Neural cell (in vitro differentiated cells): ENCODE results near the gene CSNK2A3. TPM values are rescaled to one million over a fixed set of nuclear protein-coding genes. Genes with fewer than 3 reads are reported as not detected.

Experiments used
- H2AFZ ChIP-seq: fragments of 200-600, 300-800 bp; sonication (generic), shearing (Covaris generic); 2 replicates; pipeline ENCODE4 v1.6.0; 2014; ENCODE audit warnings: low read depth, mild to moderate bottlenecking, antibody characterized with exemption, low read length, moderate library complexity
- H3F3A ChIP-seq: fragments of 200-600 bp; shearing (Covaris generic); 2 replicates; pipeline ENCODE4 v1.6.1; 2016; ENCODE audit warnings: mild to moderate bottlenecking, moderate library complexity, mixed read lengths, antibody characterized with exemption, low read length; ENCODE audit not compliant: insufficient read depth, poor library complexity, severe bottlenecking
- H3K27ac ChIP-seq: fragments of 200-600, 300-800 bp; sonication (generic), shearing (Covaris generic); 2 replicates; pipeline ENCODE4 v1.5.1; 2014; ENCODE audit warnings: mild to moderate bottlenecking, low read length, moderate library complexity
- H3K27me3 ChIP-seq: fragments of 300-800, 200-600 bp; sonication (generic), shearing (Covaris generic); 2 replicates; pipeline ENCODE4 v1.6.0; 2014; ENCODE audit warnings: mild to moderate bottlenecking, low read depth, low read length, moderate library complexity; ENCODE audit not compliant: insufficient read depth
- H3K36me3 ChIP-seq: fragments of 300-800, 200-600 bp; sonication (generic), shearing (Covaris generic); 2 replicates; pipeline ENCODE4 v1.5.1; 2014; ENCODE audit warnings: mild to moderate bottlenecking, antibody characterized with exemption, low read length, moderate library complexity; ENCODE audit not compliant: insufficient read depth
- H3K4me2 ChIP-seq: fragments of 300-800, 200-600 bp; sonication (generic), shearing (Covaris generic); 2 replicates; pipeline ENCODE4 v1.6.0; 2014; ENCODE audit warnings: mild to moderate bottlenecking, low read length
- H3K4me3 ChIP-seq: fragments of 300-800, 200-600 bp; sonication (generic), shearing (Covaris generic); 2 replicates; pipeline ENCODE4 v1.5.1; 2014; ENCODE audit warnings: mild to moderate bottlenecking, low read length, moderate library complexity
- H3K79me2 ChIP-seq: fragments of 200-600 bp; shearing (Covaris generic); replicated peaks from 2 replicates; pipeline ENCODE4 v1.6.0; 2014; ENCODE audit warnings: mild to moderate bottlenecking, low read length, moderate library complexity; ENCODE audit not compliant: insufficient read depth
- H3K9ac ChIP-seq: fragments of 300-800, 200-600 bp; sonication (generic), shearing (Covaris generic); 2 replicates; pipeline ENCODE4 v1.6.1; 2016; ENCODE audit warnings: mild to moderate bottlenecking, low read length, mixed read lengths
- H3K9me2 ChIP-seq: fragments of 200-600 bp; shearing (Covaris generic); 2 replicates; pipeline ENCODE4 v1.6.1; 2016; ENCODE audit warnings: mild to moderate bottlenecking, low read length, mixed read lengths; ENCODE audit not compliant: insufficient read depth
- H3K9me3 ChIP-seq: fragments of 200-600, 300-800 bp; sonication (generic), shearing (Covaris generic); 2 replicates; pipeline ENCODE4 v1.6.1; 2016; ENCODE audit warnings: mild to moderate bottlenecking, mixed run types, low read length, moderate library complexity, mixed read lengths
- H4K20me1 ChIP-seq: fragments of 200-600 bp; shearing (Covaris generic); 2 replicates; pipeline ENCODE4 v1.6.1; 2016; ENCODE audit warnings: mild to moderate bottlenecking, mixed run types; ENCODE audit not compliant: insufficient read depth
- CTCF ChIP-seq: fragments of 450-650 bp; IDR thresholded peaks from 2 replicates; pipeline ENCODE4 v1.5.1; 2014; ENCODE audit warnings: antibody characterized with exemption, mild to moderate bottlenecking, moderate library complexity; ENCODE audit not compliant: poor library complexity, severe bottlenecking
- EP300 ChIP-seq: fragments of 450-650 bp; conservative IDR thresholded peaks from 2 replicates; pipeline ENCODE4 v1.6.1; 2014; ENCODE audit warnings: antibody characterized with exemption, mild to moderate bottlenecking, moderate library complexity; ENCODE audit not compliant: poor library complexity, severe bottlenecking
- EZH2 ChIP-seq: fragments of 200-600, 300-800 bp; shearing (Covaris generic), sonication (generic); IDR thresholded peaks from 2 replicates; pipeline ENCODE4 v1.6.1; 2014; ENCODE audit warnings: antibody characterized with exemption, low read length, borderline replicate concordance, mild to moderate bottlenecking; ENCODE audit not compliant: insufficient read depth, poor library complexity, severe bottlenecking
- MXI1 ChIP-seq: fragments of 450-650 bp; conservative IDR thresholded peaks from 2 replicates; pipeline ENCODE4 v1.6.1; 2014; ENCODE audit warnings: antibody characterized with exemption, mild to moderate bottlenecking; ENCODE audit not compliant: poor library complexity, severe bottlenecking
- POLR2AphosphoS5 ChIP-seq: IDR thresholded peaks from 2 replicates; pipeline ENCODE4 v1.6.1; 2012
- RAD21 ChIP-seq: fragments of 450-650 bp; conservative IDR thresholded peaks from 2 replicates; pipeline ENCODE4 v1.6.1; 2014; ENCODE audit warnings: antibody characterized with exemption, mild to moderate bottlenecking, moderate library complexity
- REST ChIP-seq: IDR thresholded peaks from 2 replicates; pipeline ENCODE4 v1.6.1; 2012; ENCODE audit warnings: borderline replicate concordance
- SMC3 ChIP-seq: fragments of 450-650 bp; conservative IDR thresholded peaks from 2 replicates; pipeline ENCODE4 v1.6.1; 2014; ENCODE audit warnings: antibody characterized with exemption, mild to moderate bottlenecking, moderate library complexity; ENCODE audit not compliant: poor library complexity
- TAF1 ChIP-seq: IDR thresholded peaks from 2 replicates; pipeline ENCODE4 v1.6.1; 2012; ENCODE audit warnings: low read depth
- polyA plus RNA-seq: library from polyadenylated mRNA; depleted of rRNA; stranded (reverse); fragments of >200 nt; gene quantifications from 2 replicates; pipeline ENCODE4 v1.2.3, GENCODE V29; 2014

Gene CSNK2A3
- polyA plus RNA-seq, 1 donor from 2014 or later = 2.1 TPM

GRCh38 chr11:11378184-11378940, 25.3 kb upstream of the CSNK2A3 start:
- no peaks in the 10 kb centered on the region for H3K27me3 ChIP-seq
- no peak overlapping the region for H2AFZ ChIP-seq
- no peaks in the 10 kb centered on the region for H3K9me3 ChIP-seq
- no peaks in the 10 kb centered on the region for H3F3A ChIP-seq
- H3K79me2 ChIP-seq = no peaks in the 10 kb centered on the region
- H3K4me3 ChIP-seq = no peak overlapping the region
- H3K9ac ChIP-seq = no peak overlapping the region
- H3K4me2 ChIP-seq = no peak overlapping the region
- TF ChIP-seq SMC3 = no peak
- no peak for TF ChIP-seq POLR2AphosphoS5
- no peak for TF ChIP-seq EZH2
- TF ChIP-seq EP300 = no peak
- no peak for TF ChIP-seq TAF1
- TF ChIP-seq REST = no peak
- no peak for TF ChIP-seq MXI1
- no peak for TF ChIP-seq CTCF
- TF ChIP-seq RAD21 = no peak
- H3K27ac ChIP-seq = no peak overlapping the region
- no peaks in the 10 kb centered on the region for H3K9me2 ChIP-seq
- H3K36me3 ChIP-seq = no peaks in the 10 kb centered on the region
- H4K20me1 ChIP-seq = no peaks in the 10 kb centered on the region

GRCh38 chr11:11374358-11375148, 21.5 kb upstream of the CSNK2A3 start:
- no peaks in the 10 kb centered on the region for H3K27me3 ChIP-seq
- no peak overlapping the region for H3K9ac ChIP-seq
- H3K27ac ChIP-seq = no peak overlapping the region
- no peak for TF ChIP-seq EP300
- peak; percentile 34 for TF ChIP-seq POLR2AphosphoS5
- H3K79me2 ChIP-seq = no peaks in the 10 kb centered on the region
- no peak overlapping the region for H2AFZ ChIP-seq
- no peaks in the 10 kb centered on the region for H3F3A ChIP-seq
- no peaks in the 10 kb centered on the region for H3K36me3 ChIP-seq
- no peak overlapping the region for H3K4me3 ChIP-seq
- no peak overlapping the region for H3K4me2 ChIP-seq
- H3K9me2 ChIP-seq = no peaks in the 10 kb centered on the region
- H4K20me1 ChIP-seq = no peaks in the 10 kb centered on the region
- H3K9me3 ChIP-seq = no peaks in the 10 kb centered on the region
